ENCODE results near the gene NOX5.

NOX5 gene

GRCh38 chr15:68991723-68992122 lies 22.8 kb upstream of the NOX5 start:
- DNase-seq (ENCODE audit: low spot score): no peak

DNA sequence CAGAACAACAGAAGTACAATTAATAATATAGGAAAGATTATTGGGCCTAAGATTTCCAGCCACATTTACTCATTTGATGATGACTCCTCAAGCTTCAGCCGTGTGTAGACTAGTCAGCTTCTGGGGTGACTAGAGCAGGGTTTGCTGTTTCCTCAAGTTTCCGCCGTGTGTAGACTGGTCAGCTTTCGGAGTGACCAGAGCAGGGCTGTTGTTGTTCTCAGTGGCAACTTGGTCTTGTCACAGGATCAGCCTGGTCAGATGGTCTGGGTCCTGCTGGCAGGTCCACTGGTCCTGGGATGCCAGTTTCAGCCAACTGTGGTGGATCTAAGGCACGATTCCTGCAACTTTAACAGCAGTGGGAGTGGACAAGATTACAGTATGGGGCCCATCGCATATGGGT lies 21.8 kb upstream of the NOX5 start:
- DNase-seq (ENCODE audit: low spot score): no peak

DNA sequence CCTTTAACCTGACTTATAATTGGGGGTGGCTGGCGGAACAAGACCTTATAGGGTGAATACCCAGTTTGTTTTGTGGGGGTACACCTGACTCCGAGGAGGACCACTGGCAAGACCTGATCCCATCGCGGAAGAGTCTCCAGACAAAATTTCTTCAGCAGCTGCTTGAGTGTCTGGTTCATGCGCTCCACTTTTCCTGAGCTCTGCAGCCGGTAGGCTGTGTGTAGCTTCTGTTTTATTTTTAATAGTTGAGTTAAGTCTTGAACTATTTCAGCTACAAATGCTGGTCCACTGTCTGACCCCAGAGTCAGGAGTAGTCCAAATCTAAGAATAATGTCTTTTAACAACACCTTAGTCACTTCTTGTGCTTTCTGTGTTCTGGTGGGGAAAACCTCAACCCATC lies 21.2 kb upstream of the NOX5 start:
- DNase-seq (ENCODE audit: low spot score): no peak

- no peak for DNase-seq (ENCODE audit: low spot score)
Observed at GRCh38 chr15:68994149-68994548, 20.3 kb upstream of the NOX5 start.

GRCh38 chr15:68994981-68995761 lies 19.3 kb upstream of the NOX5 start:
- no peak for DNase-seq (ENCODE audit: low spot score)

DNA sequence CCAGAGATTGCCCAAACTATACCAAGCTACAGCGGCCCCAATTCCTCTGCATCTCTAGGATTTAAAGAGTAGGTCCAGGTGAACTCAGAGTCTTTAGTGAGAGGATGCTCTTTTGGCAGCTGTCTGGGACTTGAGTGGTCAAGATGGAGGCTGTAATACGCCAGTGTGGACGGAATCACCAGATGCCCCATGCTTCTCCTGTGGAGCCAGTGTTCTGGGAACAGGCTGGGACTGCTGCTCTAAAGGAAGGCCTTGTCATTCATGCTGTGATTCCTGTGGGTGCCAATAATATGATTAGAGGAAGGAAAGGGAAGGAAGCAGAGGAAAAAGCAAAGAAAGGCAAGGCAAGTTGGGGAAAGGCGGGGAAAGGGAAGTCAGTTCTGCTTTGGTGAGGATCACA lies 17.4 kb upstream of the NOX5 start:
- no peak for DNase-seq (ENCODE audit: low spot score)

DNA sequence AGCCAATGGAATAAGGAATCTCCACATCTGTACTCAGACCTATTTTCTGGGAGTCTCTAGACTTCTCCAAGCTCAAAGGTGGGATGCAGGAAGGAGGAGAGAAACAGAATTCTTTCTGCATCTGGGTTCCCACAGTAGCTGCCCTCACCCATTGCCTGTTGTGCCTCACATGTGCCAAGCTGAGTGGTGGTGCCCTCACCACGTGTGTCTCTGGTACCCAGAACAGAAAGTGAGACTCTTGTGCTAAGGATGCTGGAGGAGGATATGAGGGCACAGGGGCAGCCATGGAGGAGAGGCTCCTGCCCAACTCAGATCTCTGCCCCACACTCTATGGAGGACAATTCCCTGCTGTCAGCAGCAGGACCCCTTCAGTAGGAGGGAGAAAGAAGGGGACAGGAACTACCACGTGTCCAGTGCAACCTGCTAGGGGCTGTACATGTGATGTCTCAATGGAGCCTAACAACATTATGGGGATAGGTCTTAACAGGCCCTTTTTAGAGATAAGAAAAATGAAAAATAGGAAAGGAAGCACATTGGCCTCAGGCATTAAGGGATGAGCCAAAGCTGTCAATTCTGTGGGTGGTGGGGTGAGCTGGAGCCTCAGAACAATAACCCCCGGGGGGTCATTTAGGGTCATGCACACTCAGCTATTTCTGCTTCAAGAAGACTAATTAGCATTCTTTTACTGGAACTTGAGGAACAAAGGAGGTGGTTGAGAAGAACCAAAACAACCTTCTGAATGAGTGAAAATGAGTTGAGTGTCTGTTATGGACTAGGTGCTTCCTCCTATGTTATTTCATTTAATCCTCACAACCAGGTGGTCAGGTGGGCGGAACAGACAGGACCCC lies 16.3 kb upstream of the NOX5 start:
- no peak for DNase-seq (ENCODE audit: low spot score)

- no peak for DNase-seq (ENCODE audit: low spot score)
Observed at GRCh38 chr15:68999091-68999490, 15.4 kb upstream of the NOX5 start.

DNA sequence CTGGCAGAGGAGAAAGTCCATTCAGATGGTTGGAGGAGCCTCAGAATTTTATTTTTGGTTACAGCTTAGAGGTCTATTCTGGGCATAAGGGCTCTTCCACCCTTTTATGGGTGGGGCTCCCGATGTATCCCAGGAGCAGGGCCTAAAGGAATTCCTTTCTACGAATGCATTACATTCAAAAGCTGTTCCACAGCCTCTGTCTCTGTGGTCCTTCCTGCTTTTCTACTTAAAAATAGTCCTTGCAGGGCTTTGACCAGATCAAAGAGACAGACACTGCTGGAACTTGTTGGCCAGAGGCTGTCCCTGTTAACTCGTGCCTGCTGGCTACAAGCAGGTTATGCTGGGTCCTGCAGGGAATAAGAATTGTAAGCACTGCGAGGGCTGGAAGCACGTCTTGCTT lies 14.4 kb upstream of the NOX5 start:
- DNase-seq (ENCODE audit: low spot score): no peak

DNA sequence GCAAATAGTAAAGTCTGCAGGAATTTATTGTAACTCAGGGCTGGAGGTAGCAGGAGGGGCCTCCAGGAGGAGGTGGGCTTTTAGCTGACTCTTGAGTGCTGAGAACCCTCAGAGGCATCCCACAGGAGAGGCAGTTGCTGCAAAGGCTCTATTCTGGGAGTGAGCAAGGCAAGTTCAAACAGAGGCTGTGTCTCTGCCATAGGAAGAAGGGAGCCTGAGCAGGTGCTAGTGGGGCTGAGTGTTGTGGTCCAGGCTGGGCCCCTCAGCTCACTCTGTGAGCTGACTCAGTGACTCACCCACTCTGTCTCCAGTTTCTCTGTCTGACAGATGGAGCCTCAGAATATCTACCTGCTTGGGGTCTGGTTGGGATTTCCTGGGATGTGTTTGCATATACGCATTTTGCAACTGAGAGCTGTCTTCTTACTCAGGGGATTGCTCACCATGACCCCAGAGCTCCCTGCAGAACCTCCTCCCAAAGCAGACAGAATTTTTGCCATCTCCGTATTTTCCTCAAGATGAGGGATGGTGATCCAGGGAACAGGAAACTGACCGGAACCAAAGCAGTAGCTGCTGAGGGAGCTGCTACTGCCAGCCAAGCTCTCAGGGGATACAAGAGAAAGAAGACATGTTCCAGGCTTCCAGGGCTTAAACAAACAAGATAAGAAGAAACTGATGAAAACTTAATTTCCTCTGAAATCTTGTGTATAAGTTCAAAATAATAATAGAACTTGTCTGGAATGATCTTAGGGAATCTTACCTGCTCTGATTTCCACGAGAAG lies 13.6 kb upstream of the NOX5 start:
- no peak for DNase-seq (ENCODE audit: low spot score)

DNA sequence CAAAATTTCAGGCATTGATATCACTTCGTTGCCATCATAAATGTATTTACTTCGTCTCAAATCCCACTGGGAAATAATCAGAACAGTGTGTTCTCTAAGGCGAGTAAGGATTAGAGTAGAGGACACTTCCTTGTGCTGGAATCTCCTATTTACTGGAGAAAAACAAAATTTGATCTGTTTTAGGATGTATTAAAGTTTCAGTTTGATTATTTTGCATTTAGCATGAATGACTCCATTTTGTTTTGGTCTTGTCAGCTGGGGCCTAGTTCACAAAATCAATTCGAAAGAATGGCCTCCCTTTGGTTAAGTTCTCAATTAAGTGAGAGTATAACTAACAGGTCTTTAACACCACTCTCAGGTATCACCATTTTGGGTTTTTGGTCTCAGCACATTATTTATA lies 11.7 kb upstream of the NOX5 start:
- no peak for DNase-seq (ENCODE audit: low spot score)

DNA sequence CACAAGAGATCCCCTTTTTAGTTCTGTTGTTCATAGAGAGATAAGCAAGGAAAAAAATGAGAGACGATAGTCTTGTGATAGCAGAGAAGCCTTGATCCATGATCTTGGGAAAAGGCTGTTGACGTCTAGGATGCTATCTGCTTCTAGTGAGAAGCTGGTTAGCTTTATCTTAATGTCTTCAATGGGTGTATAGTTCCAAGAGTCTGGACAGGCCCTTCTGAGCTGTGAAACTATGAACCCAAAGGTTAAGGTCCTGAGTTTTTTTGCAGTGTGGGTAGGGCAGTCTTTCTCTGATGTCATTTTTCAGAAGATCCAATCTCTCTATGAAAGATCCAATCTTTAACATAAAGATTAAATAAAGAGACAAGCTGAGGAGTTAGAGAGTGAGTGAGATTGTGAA lies 10.5 kb upstream of the NOX5 start:
- DNase-seq (ENCODE audit: low spot score): no peak

- no peak for DNase-seq (ENCODE audit: low spot score)
Observed at GRCh38 chr15:69008056-69008455, 6.4 kb upstream of the NOX5 start.

DNA sequence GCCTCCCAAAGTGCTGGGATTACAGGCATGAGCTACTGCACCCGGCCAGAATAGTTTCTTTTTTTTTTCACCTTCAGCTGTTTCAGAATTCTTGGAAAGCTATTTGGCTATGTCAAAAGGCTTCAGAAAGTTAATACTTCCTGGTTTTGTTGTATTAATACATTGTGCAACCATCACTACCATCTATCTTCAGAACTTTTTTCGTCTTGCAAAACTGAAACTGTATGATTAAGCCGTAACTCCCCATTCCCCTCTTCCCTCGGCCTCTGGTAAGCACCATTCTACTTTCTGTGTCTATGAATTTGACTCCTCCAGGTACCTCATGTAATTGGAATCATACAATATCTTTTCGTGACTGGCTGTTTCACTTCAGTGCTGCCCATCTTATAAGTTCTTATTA lies 5.2 kb upstream of the NOX5 start:
- DNase-seq (ENCODE audit: low spot score): no peak

DNA sequence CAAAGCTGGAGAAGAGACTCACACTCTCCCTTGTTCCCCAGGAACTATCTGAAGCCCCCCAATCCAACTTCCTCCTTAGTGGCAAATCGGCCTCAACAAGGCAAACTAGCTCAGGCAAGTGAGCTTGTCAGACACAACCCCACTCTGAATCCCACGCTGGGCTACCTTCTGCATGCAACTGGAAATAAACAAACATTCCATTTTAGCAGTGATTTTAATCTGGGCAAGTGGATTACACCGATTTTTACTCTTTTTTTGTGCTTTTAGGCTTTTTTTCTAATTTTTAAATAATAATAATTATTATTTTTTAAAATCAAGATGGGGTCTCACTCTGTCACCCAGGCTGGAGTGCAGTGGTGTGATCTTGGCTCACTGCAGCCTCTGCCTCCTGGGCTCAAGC lies 2.9 kb upstream of the NOX5 start:
- no peak for DNase-seq (ENCODE audit: low spot score)

DNA sequence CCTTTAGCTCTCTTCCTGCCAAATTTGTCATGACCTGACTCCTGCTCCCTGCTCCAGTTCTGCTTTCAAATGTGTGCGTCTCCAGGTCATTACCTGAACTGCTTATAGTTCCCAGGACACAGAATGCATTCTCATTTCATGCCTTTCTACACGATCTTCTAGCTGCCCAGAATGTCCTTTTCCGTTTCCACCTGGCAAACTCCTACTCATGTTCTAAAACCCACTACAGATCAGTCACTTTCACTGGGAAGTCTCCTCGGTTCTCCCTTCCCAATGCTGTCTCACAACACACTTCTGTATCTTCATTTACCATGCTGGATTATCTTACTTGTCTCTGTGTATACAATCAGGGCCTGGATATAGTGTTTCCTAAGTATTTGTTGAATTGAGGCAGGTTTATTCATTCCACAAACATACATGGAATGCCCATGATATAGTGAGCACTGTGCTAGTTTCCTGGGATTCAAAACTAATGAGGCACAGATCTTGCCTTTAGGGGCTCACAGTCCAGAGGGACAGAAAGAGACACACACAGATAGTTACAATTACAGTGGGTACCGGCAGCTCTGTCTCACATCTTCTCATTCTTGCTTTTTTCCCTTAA lies 1.6 kb upstream of the NOX5 start:
- no peak for DNase-seq (ENCODE audit: low spot score)

DNA sequence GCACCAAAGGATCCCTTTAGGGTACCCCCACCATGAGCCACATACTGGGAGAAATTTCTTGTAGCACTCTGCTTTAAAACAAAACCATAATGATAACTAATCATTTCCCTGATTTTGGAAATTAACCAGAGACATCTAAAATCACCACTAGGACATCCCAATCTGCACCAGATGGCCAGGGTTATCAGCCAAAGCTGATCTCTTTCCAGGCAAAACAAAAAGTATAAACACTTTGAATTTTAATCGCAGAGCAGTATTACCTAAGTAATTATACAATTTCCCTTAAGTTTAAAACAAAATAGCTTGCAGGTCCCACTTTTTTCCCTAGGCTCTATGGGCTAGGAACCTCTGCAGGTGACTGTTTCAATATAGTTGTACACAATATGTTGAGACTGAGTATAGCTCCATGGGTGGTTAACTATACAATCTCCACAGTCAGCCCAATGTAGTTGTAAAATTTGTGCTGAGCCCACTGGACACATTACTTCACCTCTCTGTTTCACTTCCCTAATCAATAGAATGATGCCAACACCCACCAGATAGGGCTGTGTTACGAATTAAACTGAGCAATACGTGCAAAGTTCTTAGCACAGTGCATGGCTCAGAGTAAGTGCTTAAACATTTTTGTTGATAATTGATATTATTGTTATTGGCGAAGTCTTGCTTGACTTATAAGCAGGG lies 629 bp upstream of the NOX5 start:
- DNase-seq (ENCODE audit: low spot score): no peak

DNA sequence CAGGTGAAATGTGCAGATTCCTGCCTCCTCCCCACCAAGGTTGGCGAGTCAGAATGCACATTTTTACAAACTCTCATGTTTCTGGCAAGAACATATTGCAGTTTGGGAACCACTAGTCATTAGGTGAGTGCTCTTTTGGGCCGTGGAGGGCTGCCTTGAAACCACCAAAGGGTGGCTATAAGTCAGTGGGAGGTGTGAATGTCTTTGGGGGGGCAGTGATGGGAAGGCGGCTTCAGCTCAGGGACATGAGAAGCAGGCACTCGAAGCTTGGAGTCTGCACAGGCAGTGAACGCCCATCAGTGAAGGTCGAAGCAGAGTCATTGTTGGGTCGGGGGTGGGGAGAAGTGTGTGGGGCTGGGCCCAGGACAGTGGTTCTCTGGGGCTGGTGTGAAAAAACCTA lies 1.1 kb downstream of the NOX5 start:
- no peak for DNase-seq (ENCODE audit: low spot score)

- DNase-seq (ENCODE audit: low spot score): no peak
Observed at GRCh38 chr15:69016021-69016595, 1.6 kb downstream of the NOX5 start.

GRCh38 chr15:69017978-69018377 lies 3.5 kb downstream of the NOX5 start:
- no peak for DNase-seq (ENCODE audit: low spot score)

DNA sequence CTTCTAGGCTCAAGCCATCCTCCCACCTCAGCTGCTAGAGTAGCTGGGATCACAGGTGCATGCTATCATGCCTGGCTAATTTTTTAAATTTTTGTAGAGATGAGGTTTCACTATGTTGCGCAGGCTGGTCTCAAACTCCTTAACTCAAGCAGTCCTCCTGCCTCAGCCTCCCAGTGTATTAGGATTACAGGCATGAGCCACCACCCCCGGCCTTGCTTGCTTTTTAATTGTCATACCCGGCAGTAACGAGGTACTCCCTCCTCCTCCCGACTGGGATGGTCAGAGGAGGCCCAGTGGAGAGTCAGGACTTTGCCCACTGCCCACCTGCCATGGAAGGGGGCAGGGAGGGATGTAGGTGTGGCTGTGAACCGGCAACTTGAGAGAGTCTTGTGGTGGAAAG lies 4.5 kb downstream of the NOX5 start:
- DNase-seq (ENCODE audit: low spot score): no peak
